H1 (cell line): ENCODE measurements around the gene CCNK. TPM values are rescaled to one million over a fixed set of nuclear protein-coding genes. Genes with fewer than 3 reads are reported as not detected.

Experiments
- CBX5 ChIP-seq: fragments of 300-800, 300-1000 bp; sonication (generic); IDR thresholded peaks from 2 replicates; pipeline ENCODE4 v1.7.1; 2016; ENCODE audit warnings: antibody characterized with exemption, low read length, low read depth
- CEBPB ChIP-seq: IDR thresholded peaks from 2 replicates; pipeline ENCODE4 v1.6.1; 2012; ENCODE audit warnings: low read depth, low read length
- GTF2F1 ChIP-seq: IDR thresholded peaks from 2 replicates; pipeline ENCODE4 v1.6.1; 2012; ENCODE audit warnings: low read depth, low read length, improper control_type of control experiment, borderline replicate concordance
- HDAC2 ChIP-seq, 2 experiments: fragments of 300-600 bp in 1 of 2; sonication (generic) in 1 of 2; IDR thresholded peaks; 2 replicates each; pipeline ENCODE4 v1.6.1; 2011 to 2012; ENCODE audit warnings: low read depth in 2 of 2, low read length in 2 of 2, mild to moderate bottlenecking in 2 of 2, moderate library complexity in 2 of 2, borderline replicate concordance in 1 of 2, inconsistent platforms in 1 of 2
- KDM1A ChIP-seq: fragments of 200-600, 300-600 bp; sonication (generic); IDR thresholded peaks from 2 replicates; pipeline ENCODE4 v1.7.1; 2016; ENCODE audit warnings: mild to moderate bottlenecking, low read length, borderline replicate concordance
- MAFK ChIP-seq: IDR thresholded peaks from 2 replicates; pipeline ENCODE4 v1.6.1; 2012; ENCODE audit warnings: low read depth, mild to moderate bottlenecking, improper control_type of control experiment, low read length
- SIRT6 ChIP-seq: IDR thresholded peaks from one replicate; pipeline ENCODE4 v1.7.1; 2012; ENCODE audit warnings: low read length, inconsistent platforms
- SUZ12 ChIP-seq: fragments of 200-600 bp; sonication (generic); IDR thresholded peaks from 2 replicates; pipeline ENCODE4 v1.6.1; 2012; ENCODE audit warnings: mild to moderate bottlenecking, inconsistent platforms, low read length, moderate library complexity, mixed read lengths
- polyA plus RNA-seq, 7 experiments: library from polyadenylated mRNA; depleted of rRNA in 3 of 7; stranded (reverse) in 5 of 7; unstranded in 2 of 7; fragments of >200 nt in 5 of 7; fragments of 200-250 nt in 2 of 7; gene quantifications; 1 replicate in 5 of 7; 2 replicates in 1 of 7; 4 replicates in 1 of 7; pipeline versions ENCODE4 v1.2.1 to v1.2.3, GENCODE V29; 2011 to 2013; ENCODE audit warnings: missing spikeins in 2 of 7, mixed read lengths in 2 of 7
- total RNA-seq: library from RNA; stranded (reverse); fragmentation: NEBNext Ultra II Directional; extraction: Animal tissue kit (Norgen Biotek cat#: 25700); gene quantifications from 2 replicates; pipeline ENCODE4 v1.2.1, GENCODE V29; 2021
- TF ChIP-seq, protein P1 (sequence below): fragments of 300-600 bp; sonication (generic); IDR thresholded peaks from 2 replicates; pipeline ENCODE4 v1.7.1; 2012; ENCODE audit warnings: low read length, moderate library complexity, mild to moderate bottlenecking, inconsistent platforms; ENCODE audit not compliant: insufficient replicate concordance
- TF ChIP-seq, protein P2 (sequence below): IDR thresholded peaks from 2 replicates; pipeline ENCODE4 v1.6.1; 2012; ENCODE audit warnings: low read length, inconsistent platforms

The CCNK gene
- total and polyA plus RNA-seq, 2 of the 8 experiments (the other 6 are each of a cell fraction or from before 2014, with no cell fraction given), result 10.7 to 82.7 TPM

DNA sequence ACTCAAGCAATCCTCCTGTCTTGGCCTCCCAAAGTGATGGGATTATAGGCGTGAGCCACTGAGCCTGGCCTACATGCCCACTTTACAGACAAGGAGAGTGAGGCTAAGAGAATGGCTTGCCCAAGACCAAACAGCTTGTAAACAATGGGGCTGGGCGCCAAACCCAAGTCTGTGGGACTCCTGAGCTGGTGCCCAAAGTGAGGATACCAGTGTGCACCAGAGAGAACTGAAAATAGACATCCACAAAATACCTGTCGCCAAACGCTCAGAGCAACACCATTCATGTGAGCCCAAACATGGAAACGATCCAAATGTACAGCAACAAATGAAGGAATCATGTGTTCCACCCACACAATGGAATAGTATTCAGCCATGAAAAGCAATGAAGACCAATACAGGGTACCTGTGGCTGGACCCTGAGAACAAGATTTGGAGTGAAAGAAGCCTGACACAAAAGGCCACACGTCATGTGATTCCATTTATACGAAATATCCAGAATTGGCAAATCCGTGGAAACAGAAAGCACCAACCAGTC lies 38.2 kb downstream of the CCNK start (continued):
- TF ChIP-seq, protein P1, sequence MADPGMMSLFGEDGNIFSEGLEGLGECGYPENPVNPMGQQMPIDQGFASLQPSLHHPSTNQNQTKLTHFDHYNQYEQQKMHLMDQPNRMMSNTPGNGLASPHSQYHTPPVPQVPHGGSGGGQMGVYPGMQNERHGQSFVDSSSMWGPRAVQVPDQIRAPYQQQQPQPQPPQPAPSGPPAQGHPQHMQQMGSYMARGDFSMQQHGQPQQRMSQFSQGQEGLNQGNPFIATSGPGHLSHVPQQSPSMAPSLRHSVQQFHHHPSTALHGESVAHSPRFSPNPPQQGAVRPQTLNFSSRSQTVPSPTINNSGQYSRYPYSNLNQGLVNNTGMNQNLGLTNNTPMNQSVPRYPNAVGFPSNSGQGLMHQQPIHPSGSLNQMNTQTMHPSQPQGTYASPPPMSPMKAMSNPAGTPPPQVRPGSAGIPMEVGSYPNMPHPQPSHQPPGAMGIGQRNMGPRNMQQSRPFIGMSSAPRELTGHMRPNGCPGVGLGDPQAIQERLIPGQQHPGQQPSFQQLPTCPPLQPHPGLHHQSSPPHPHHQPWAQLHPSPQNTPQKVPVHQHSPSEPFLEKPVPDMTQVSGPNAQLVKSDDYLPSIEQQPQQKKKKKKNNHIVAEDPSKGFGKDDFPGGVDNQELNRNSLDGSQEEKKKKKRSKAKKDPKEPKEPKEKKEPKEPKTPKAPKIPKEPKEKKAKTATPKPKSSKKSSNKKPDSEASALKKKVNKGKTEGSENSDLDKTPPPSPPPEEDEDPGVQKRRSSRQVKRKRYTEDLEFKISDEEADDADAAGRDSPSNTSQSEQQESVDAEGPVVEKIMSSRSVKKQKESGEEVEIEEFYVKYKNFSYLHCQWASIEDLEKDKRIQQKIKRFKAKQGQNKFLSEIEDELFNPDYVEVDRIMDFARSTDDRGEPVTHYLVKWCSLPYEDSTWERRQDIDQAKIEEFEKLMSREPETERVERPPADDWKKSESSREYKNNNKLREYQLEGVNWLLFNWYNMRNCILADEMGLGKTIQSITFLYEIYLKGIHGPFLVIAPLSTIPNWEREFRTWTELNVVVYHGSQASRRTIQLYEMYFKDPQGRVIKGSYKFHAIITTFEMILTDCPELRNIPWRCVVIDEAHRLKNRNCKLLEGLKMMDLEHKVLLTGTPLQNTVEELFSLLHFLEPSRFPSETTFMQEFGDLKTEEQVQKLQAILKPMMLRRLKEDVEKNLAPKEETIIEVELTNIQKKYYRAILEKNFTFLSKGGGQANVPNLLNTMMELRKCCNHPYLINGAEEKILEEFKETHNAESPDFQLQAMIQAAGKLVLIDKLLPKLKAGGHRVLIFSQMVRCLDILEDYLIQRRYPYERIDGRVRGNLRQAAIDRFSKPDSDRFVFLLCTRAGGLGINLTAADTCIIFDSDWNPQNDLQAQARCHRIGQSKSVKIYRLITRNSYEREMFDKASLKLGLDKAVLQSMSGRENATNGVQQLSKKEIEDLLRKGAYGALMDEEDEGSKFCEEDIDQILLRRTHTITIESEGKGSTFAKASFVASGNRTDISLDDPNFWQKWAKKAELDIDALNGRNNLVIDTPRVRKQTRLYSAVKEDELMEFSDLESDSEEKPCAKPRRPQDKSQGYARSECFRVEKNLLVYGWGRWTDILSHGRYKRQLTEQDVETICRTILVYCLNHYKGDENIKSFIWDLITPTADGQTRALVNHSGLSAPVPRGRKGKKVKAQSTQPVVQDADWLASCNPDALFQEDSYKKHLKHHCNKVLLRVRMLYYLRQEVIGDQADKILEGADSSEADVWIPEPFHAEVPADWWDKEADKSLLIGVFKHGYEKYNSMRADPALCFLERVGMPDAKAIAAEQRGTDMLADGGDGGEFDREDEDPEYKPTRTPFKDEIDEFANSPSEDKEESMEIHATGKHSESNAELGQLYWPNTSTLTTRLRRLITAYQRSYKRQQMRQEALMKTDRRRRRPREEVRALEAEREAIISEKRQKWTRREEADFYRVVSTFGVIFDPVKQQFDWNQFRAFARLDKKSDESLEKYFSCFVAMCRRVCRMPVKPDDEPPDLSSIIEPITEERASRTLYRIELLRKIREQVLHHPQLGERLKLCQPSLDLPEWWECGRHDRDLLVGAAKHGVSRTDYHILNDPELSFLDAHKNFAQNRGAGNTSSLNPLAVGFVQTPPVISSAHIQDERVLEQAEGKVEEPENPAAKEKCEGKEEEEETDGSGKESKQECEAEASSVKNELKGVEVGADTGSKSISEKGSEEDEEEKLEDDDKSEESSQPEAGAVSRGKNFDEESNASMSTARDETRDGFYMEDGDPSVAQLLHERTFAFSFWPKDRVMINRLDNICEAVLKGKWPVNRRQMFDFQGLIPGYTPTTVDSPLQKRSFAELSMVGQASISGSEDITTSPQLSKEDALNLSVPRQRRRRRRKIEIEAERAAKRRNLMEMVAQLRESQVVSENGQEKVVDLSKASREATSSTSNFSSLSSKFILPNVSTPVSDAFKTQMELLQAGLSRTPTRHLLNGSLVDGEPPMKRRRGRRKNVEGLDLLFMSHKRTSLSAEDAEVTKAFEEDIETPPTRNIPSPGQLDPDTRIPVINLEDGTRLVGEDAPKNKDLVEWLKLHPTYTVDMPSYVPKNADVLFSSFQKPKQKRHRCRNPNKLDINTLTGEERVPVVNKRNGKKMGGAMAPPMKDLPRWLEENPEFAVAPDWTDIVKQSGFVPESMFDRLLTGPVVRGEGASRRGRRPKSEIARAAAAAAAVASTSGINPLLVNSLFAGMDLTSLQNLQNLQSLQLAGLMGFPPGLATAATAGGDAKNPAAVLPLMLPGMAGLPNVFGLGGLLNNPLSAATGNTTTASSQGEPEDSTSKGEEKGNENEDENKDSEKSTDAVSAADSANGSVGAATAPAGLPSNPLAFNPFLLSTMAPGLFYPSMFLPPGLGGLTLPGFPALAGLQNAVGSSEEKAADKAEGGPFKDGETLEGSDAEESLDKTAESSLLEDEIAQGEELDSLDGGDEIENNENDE, result no peak
- TF ChIP-seq SUZ12, result no peak
- no peak for TF ChIP-seq MAFK
- TF ChIP-seq GTF2F1, result no peak
- no peak for TF ChIP-seq CBX5
- TF ChIP-seq, protein P2, sequence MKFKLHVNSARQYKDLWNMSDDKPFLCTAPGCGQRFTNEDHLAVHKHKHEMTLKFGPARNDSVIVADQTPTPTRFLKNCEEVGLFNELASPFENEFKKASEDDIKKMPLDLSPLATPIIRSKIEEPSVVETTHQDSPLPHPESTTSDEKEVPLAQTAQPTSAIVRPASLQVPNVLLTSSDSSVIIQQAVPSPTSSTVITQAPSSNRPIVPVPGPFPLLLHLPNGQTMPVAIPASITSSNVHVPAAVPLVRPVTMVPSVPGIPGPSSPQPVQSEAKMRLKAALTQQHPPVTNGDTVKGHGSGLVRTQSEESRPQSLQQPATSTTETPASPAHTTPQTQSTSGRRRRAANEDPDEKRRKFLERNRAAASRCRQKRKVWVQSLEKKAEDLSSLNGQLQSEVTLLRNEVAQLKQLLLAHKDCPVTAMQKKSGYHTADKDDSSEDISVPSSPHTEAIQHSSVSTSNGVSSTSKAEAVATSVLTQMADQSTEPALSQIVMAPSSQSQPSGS, result no peak
- TF ChIP-seq CEBPB, result no peak
- TF ChIP-seq KDM1A, result no peak
- no peak for TF ChIP-seq SIRT6
- no peak for TF ChIP-seq HDAC2 (IDR thresholded peaks at IDR 0.05; ENCODE audit: borderline replicate concordance in 1 of 2, low read depth in 2 of 2, low read length in 2 of 2)
